Kidney (tissue), 14 donors: Measurements from ENCODE around the gene TEX54. TPM values are rescaled to one million over a fixed set of nuclear protein-coding genes. Genes with fewer than 3 reads are reported as not detected.
A peak's percentile ranks its signal among the peaks of the same experiment; 100 is the strongest.

ENCODE experiments used
- DNase-seq, 5 donors: peaks; one replicate each; pipeline ENCODE4 v3.0.0-alpha.2; 2013 to 2020
- FAIRE-seq: peaks from 2 replicates; lab custom pipeline; 2012; peaks lifted over from hg19 to GRCh38; lab: Jason Lieb, UNC
- H3K27ac ChIP-seq, 2 donors: one replicate each; pipeline ENCODE4 v1.7.0; 2013; ENCODE audit warnings: low read depth in 2 of 2, low read length in 2 of 2, inconsistent platforms in 1 of 2
- H3K27me3 ChIP-seq: one replicate; pipeline ENCODE4 v1.7.1; 2013; ENCODE audit warnings: low read length, inconsistent platforms; ENCODE audit not compliant: control insufficient read depth, insufficient read depth
- H3K36me3 ChIP-seq, 3 donors: one replicate each; pipeline versions ENCODE4 v1.7.0 to v1.7.1; 2013; ENCODE audit warnings: low read length in 3 of 3, control low read depth in 1 of 3, inconsistent platforms in 1 of 3; ENCODE audit not compliant: insufficient read depth in 3 of 3, control insufficient read depth in 2 of 3
- H3K4me1 ChIP-seq, 3 donors: one replicate each; pipeline versions ENCODE4 v1.7.0 to v1.7.1; 2013; ENCODE audit warnings: low read length in 3 of 3, inconsistent platforms in 1 of 3, low read depth in 1 of 3; ENCODE audit not compliant: control insufficient read depth in 2 of 3, insufficient read depth in 2 of 3
- H3K4me3 ChIP-seq, 3 donors: one replicate each; pipeline versions ENCODE4 v1.7.0 to v1.8.1; 2013; ENCODE audit warnings: low read length in 3 of 3, control low read depth in 1 of 3, inconsistent platforms in 1 of 3
- H3K9ac ChIP-seq, 3 donors: one replicate each; pipeline versions ENCODE4 v1.7.0 to v1.7.1; 2013; ENCODE audit warnings: low read length in 3 of 3, control low read depth in 1 of 3, inconsistent platforms in 1 of 3
- H3K9me3 ChIP-seq, 3 donors: one replicate each; pipeline versions ENCODE4 v1.7.0 to v1.7.1; 2013; ENCODE audit warnings: low read length in 3 of 3, control low read depth in 1 of 3, inconsistent platforms in 1 of 3; ENCODE audit not compliant: control insufficient read depth in 2 of 3, insufficient read depth in 1 of 3
- CTCF ChIP-seq: IDR thresholded peaks from 3 replicates; pipeline ENCODE4 v1.5.1; 2012; ENCODE audit warnings: mild to moderate bottlenecking, moderate library complexity, borderline replicate concordance; ENCODE audit not compliant: insufficient read depth; ENCODE audit errors: extremely low read depth
- intact Hi-C: fragments of 100-400 bp; cut with DNase I; formaldehyde crosslinking; loops from one replicate; pipeline ENCODE4 v1.11.1; 2022
- polyA plus RNA-seq: library from polyadenylated mRNA; stranded (reverse); fragments of 350-450 nt; fragmentation: Illumina TruSeq; extraction: RNeasy Lipid Tissue Mini Kit (QIAGEN cat#74804); gene quantifications from one replicate; pipeline ENCODE4 v1.2.3, GENCODE V29; 2014; ENCODE audit warnings: low read depth, low replicate concordance; ENCODE audit not compliant: insufficient read depth
- total RNA-seq: library from RNA; stranded (reverse); fragmentation: NEBNext Ultra II Directional; extraction: Animal tissue kit (Norgen Biotek cat#: 25700); gene quantifications from one replicate; pipeline ENCODE4 v1.2.1, GENCODE V29; 2021
- donor health status: control.
- donor health status: control.
- donor health status: control.
- donor health status: control.
- donor health status: control.
- donor health status: DM: yes; HTN: yes; CAD: no.
- donor health status: Normal renal cell carcinoma (clear cell type).

The TEX54 gene
- total and polyA plus RNA-seq, 2 donors from 2014 or later = not detected

GRCh38 chr11:62792202-62792575, 40.5 kb downstream of the TEX54 start:
- peak overlapping the region in 2 of 3 donors; percentile 74 to 91 for H3K4me3 ChIP-seq
- H3K9me3 ChIP-seq = no peaks in the 10 kb centered on the region
- no peak for TF ChIP-seq CTCF
- H3K27me3 ChIP-seq = no peaks in the 10 kb centered on the region
- H3K4me1 ChIP-seq = peaks cover 0 to 19% (median 15%) of the 10 kb centered on the region in 3 donors
- peaks cover 6 to 49% (median 31%) of the 10 kb centered on the region in 3 donors for H3K36me3 ChIP-seq
- intact Hi-C loops = no loop called here
- peak overlapping the region in 1 of 2 donors; percentile 85 for H3K27ac ChIP-seq
- no peak for FAIRE-seq
- peak in 3 of 5 donors; percentile 14 to 67 (median 66) for DNase-seq
- H3K9ac ChIP-seq = peak overlapping the region in 1 of 3 donors; percentile 84

DNA sequence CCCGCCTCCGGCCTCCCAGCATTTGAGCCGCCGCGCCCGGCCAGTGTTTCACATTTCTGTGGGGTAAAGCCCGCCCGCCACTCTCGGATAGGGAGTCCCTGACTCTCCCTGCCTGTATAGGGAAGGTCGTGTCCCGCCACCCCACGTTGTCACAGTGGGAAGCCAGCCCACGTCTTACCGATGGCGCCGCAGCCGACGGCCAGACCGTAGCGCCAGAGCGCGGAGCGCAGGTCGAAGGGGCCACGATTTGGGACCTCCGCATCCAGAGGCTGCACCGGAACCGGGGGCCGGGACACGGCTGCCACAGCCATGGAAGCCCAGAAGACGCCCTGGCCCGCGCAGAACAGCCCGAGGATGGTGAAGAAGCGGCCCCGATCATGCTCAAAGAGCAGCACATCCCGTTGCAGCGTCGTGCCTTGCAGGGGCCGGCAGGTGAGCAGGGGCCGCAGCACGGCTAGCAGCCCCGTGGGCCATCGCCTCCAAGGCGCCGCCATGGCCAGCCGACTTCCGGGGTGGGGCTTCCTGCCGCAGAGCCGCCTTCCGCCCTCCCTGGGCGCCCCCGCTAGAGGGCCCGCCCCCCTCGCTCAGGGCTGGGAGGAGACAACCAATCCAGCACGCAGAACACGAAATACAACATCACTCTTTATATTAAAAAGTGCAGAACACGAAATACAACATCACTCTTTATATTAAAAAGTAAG, 41.0 kb downstream of the TEX54 start, which contains the start of gene TMEM223:
TMEM223 (minus strand) TSS at position 506 of the 701 bp plus-strand sequence; CDS start at position 494, 12 bp downstream.
- no peak for FAIRE-seq
- DNase-seq = peak; percentile 88 to 95 (median 92)
- H3K4me1 ChIP-seq = peaks cover 0 to 19% (median 15%) of the 10 kb centered on the region in 3 donors
- no peaks in the 10 kb centered on the region for H3K9me3 ChIP-seq
- peak; percentile 15 for TF ChIP-seq CTCF
- H3K36me3 ChIP-seq = peaks cover 6 to 44% (median 27%) of the 10 kb centered on the region in 3 donors
- intact Hi-C loops = no loop called here
- no peaks in the 10 kb centered on the region for H3K27me3 ChIP-seq
- peak within 1 kb of the TSS; percentile 52 to 88 (median 84) for H3K9ac ChIP-seq
- H3K27ac ChIP-seq = peak within 1 kb of the TSS; percentile 66 to 85
- H3K4me3 ChIP-seq = peak within 1 kb of the TSS; percentile 74 to 91 (median 74)

- Histone ChIP-seq H3K9ac (no peak overlapping the region), H3K9me3 (no peaks in the 10 kb centered on the region), H3K4me3 (no peak overlapping the region), H3K27ac (no peak overlapping the region), H3K36me3 (peaks cover 2 to 23% (median 11%) of the 10 kb centered on the region in 3 donors), H3K4me1 (peaks cover 4 to 26% (median 24%) of the 10 kb centered on the region in 3 donors), H3K27me3 (no peaks in the 10 kb centered on the region)
- DNase-seq = peak in 1 of 5 donors; percentile 32
- intact Hi-C loops = loop anchor here (10.0 kb wide), 1 partner anchor 75 kb away; no protein-coding TSS in a partner anchor
- FAIRE-seq = no peak
- no peak for TF ChIP-seq CTCF
Measured at GRCh38 chr11:62789576-62789975, 43.1 kb downstream of the TEX54 start.
